RWPE1 (cell line): ENCODE measurements around the gene SECISBP2.

Experiments used
- CTCF ChIA-PET: fragments of 350-600 bp; sonication (Branson Sonifier 250); formaldehyde crosslinking; extraction: SDS; loops from one replicate; lab custom pipeline; 2021; lab: Yijun Ruan, JAX
- POLR2A ChIA-PET: fragments of 400-600 bp; formaldehyde crosslinking; extraction: SDS; loops from one replicate; lab custom pipeline; 2020; ENCODE audit warnings: antibody characterized with exemption; ENCODE audit not compliant: low non-redundant PET; lab: Yijun Ruan, JAX
- DNase-seq: peaks from one replicate; pipeline ENCODE4 v3.0.0; 2012; ENCODE audit warnings: low spot score
- H3K27ac ChIP-seq: fragments of 450-650 bp; 2 replicates; pipeline ENCODE4 v1.5.1; 2017
- TF ChIP-seq, protein P1 (sequence below): fragments of 450-650 bp; conservative IDR thresholded peaks from 2 replicates; pipeline ENCODE4 v1.5.1; 2017; ENCODE audit warnings: low read depth, mild to moderate bottlenecking

SECISBP2 gene

GRCh38 chr9:89358985-89359384 is 40.7 kb downstream of the SECISBP2 start:
- ChIA-PET POLR2A (interaction anchor here (0.6 kb wide), 1 partner anchor 12 kb away, joined by 9 read pairs; no protein-coding TSS in a partner anchor), CTCF (no interaction called here)
- TF ChIP-seq, protein P1, sequence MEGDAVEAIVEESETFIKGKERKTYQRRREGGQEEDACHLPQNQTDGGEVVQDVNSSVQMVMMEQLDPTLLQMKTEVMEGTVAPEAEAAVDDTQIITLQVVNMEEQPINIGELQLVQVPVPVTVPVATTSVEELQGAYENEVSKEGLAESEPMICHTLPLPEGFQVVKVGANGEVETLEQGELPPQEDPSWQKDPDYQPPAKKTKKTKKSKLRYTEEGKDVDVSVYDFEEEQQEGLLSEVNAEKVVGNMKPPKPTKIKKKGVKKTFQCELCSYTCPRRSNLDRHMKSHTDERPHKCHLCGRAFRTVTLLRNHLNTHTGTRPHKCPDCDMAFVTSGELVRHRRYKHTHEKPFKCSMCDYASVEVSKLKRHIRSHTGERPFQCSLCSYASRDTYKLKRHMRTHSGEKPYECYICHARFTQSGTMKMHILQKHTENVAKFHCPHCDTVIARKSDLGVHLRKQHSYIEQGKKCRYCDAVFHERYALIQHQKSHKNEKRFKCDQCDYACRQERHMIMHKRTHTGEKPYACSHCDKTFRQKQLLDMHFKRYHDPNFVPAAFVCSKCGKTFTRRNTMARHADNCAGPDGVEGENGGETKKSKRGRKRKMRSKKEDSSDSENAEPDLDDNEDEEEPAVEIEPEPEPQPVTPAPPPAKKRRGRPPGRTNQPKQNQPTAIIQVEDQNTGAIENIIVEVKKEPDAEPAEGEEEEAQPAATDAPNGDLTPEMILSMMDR = no peak
- H3K27ac ChIP-seq = no peak overlapping the region
- DNase-seq = no peak

- TF ChIP-seq, protein P1 = no peak
- POLR2A ChIA-PET = no interaction called here
- H3K27ac ChIP-seq = no peak overlapping the region
- CTCF ChIA-PET = interaction anchor here (0.9 kb wide), 1 partner anchor 189 kb away, joined by 3 read pairs; no protein-coding TSS in a partner anchor
- no peak for DNase-seq
Measured at GRCh38 chr9:89359751-89360261, 41.5 kb downstream of the SECISBP2 start.

- POLR2A ChIA-PET = no interaction called here
- CTCF ChIA-PET = interaction anchor here (0.9 kb wide), 1 partner anchor 189 kb away, joined by 3 read pairs; no protein-coding TSS in a partner anchor
- DNase-seq = no peak
- H3K27ac ChIP-seq = no peak overlapping the region
- TF ChIP-seq, protein P1 = no peak
Measured at GRCh38 chr9:89360465-89360864, 42.2 kb downstream of the SECISBP2 start.

GRCh38 chr9:89361031-89361430 is 42.7 kb downstream of the SECISBP2 start:
- POLR2A ChIA-PET = no interaction called here
- DNase-seq = no peak
- TF ChIP-seq, protein P1 = no peak

GRCh38 chr9:89361816-89362646 is 43.7 kb downstream of the SECISBP2 start:
- TF ChIP-seq, protein P1 = no peak
- ChIA-PET POLR2A (no interaction called here), CTCF (interaction anchor here (0.7 kb wide), 1 partner anchor 605 kb away, joined by 5 read pairs; no protein-coding TSS in a partner anchor)
- no peak for DNase-seq
- peak overlapping the region; percentile 10; the same call in 1 of the 2 replicates for H3K27ac ChIP-seq

More at GRCh38 chr9:89361031-89361430, 42.7 kb downstream of the SECISBP2 start:
- CTCF ChIA-PET = interaction anchor here (0.7 kb wide), 1 partner anchor 606 kb away, joined by 5 read pairs; no protein-coding TSS in a partner anchor
- H3K27ac ChIP-seq = no peak overlapping the region

DNA sequence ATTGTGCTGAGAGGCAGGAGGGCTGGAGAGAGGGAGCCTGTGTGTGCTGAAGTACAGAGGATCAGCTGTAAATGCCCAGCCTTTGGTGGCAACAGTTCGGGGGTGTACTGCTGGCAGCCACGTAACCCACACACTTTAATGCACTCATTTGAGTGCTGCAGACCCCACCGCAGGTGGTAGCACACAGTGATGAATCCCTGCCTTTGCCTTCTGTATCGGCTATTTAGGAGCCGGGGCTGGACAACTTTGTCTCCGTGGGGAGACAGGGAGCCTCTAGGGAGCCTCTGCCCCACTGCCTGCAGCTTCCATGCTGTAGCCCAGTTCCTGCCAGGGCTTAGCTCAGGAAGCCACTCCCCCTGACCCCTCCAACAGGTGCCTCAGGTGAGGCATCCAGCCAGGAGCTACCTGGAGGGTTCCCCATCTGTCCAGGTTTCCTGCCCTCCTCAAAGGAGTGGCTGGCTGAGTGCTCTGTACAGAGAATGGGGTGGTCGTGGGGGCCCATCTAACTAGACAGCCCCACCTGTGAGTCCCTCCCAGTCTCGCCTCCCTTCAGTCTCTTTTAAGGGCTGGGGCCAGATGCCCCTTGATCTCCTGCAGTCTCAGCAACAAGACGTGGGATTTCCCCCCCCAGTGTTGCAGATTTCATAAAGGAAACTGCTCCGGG is 44.5 kb downstream of the SECISBP2 start:
- peak overlapping the region; percentile 10; the same call in 1 of the 2 replicates for H3K27ac ChIP-seq
- ChIA-PET CTCF (interaction anchor here (1.0 kb wide), 1 partner anchor 12 kb away, joined by 3 read pairs; no protein-coding TSS in a partner anchor), POLR2A (no interaction called here)
- TF ChIP-seq, protein P1 = no peak
- DNase-seq = no peak
